Calu3 (cell line): ENCODE measurements around the gene OR5D14. TPM values are rescaled to one million over a fixed set of nuclear protein-coding genes. Genes with fewer than 3 reads are reported as not detected.

Experiments
- BruUV-seq: library from RNA; stranded (reverse); fragments of 400-500 nt; replicated peaks from 2 replicates; lab custom pipeline; 2021; lab: Mats Ljungman, UMichigan
- CTCF ChIA-PET: fragments of 300-600 bp; sonication (Branson Sonifier 250); formaldehyde crosslinking; loops from one replicate; lab custom pipeline; 2022; ENCODE audit warnings: antibody characterized with exemption; lab: Charles Lee
- DNase-seq: peaks from one replicate; pipeline ENCODE4 v3.0.0; 2022
- H3K27ac Mint-ChIP-seq: one replicate; pipeline ENCODE4 v1.8.0; 2022; ENCODE audit warnings: mixed read lengths; ENCODE audit not compliant: unreplicated experiment
- H3K27me3 Mint-ChIP-seq: one replicate; pipeline ENCODE4 v1.8.0; 2022; ENCODE audit warnings: mixed read lengths; ENCODE audit not compliant: unreplicated experiment
- H3K36me3 Mint-ChIP-seq: one replicate; pipeline ENCODE4 v1.8.0; 2022; ENCODE audit warnings: mild to moderate bottlenecking, moderate library complexity, mixed read lengths; ENCODE audit not compliant: insufficient read depth, unreplicated experiment
- H3K4me1 Mint-ChIP-seq: one replicate; pipeline ENCODE4 v1.8.0; 2022; ENCODE audit warnings: mild to moderate bottlenecking, low read depth, mixed read lengths; ENCODE audit not compliant: unreplicated experiment
- H3K4me3 Mint-ChIP-seq: one replicate; pipeline ENCODE4 v1.8.0; 2022; ENCODE audit warnings: mild to moderate bottlenecking, low read depth, moderate library complexity, mixed read lengths; ENCODE audit not compliant: unreplicated experiment
- H3K9me3 Mint-ChIP-seq: one replicate; pipeline ENCODE4 v1.8.0; 2022; ENCODE audit warnings: low read depth, mixed read lengths; ENCODE audit not compliant: unreplicated experiment
- CTCF ChIP-seq: fragments of 200-600 bp; IDR thresholded peaks from one replicate; pipeline ENCODE4 v1.8.0; 2022; ENCODE audit warnings: antibody characterized with exemption; ENCODE audit not compliant: unreplicated experiment
- intact Hi-C: fragments of 100-400 bp; cut with micrococcal nuclease; formaldehyde crosslinking; loops from one replicate; pipeline ENCODE4 v1.10.0; 2022; ENCODE audit not compliant: unreplicated experiment
- total RNA-seq: library from RNA; stranded (reverse); gene quantifications from 2 replicates; pipeline ENCODE4 v1.2.3, GENCODE V29; 2022

OR5D14 gene
- total RNA-seq, 1 experiment from 2014 or later, result not detected

- intact Hi-C loops, result no loop called here
- TF ChIP-seq CTCF, result no peak
- Mint-ChIP-seq H3K36me3 (no peaks in the 10 kb centered on the region), H3K9me3 (peaks cover 9% of the 10 kb centered on the region), H3K4me3 (no peak overlapping the region), H3K27me3 (no peaks in the 10 kb centered on the region), H3K4me1 (no peaks in the 10 kb centered on the region), H3K27ac (no peak overlapping the region)
- no TSS peak for BruUV-seq
- DNase-seq, result no peak
- CTCF ChIA-PET, result no interaction called here
Measured at GRCh38 chr11:55806248-55806647, 10.9 kb downstream of the OR5D14 start.

- CTCF ChIA-PET, result no interaction called here
- H3K9me3 Mint-ChIP-seq, result peaks cover 21% of the 10 kb centered on the region
- no peaks in the 10 kb centered on the region for H3K4me1 Mint-ChIP-seq
- intact Hi-C loops, result no loop called here
- no peak within 1 kb of the TSS for H3K27ac Mint-ChIP-seq
- no peak for TF ChIP-seq CTCF
- DNase-seq, result no peak
- H3K27me3 Mint-ChIP-seq, result no peaks in the 10 kb centered on the region
- H3K4me3 Mint-ChIP-seq, result no peak within 1 kb of the TSS
- H3K36me3 Mint-ChIP-seq, result no peaks in the 10 kb centered on the region
- no TSS peak for BruUV-seq
Measured at GRCh38 chr11:55811067-55811466, 15.7 kb downstream of the OR5D14 start, which contains the start of gene OR5L1. OR5L1 (plus strand) TSS chr11:55811367; CDS start chr11:55811467, 100 bp downstream.

GRCh38 chr11:55819330-55819729 lies 24.0 kb downstream of the OR5D14 start, which contains the start of gene OR5D18:
OR5D18 (plus strand) TSS chr11:55819630; CDS start chr11:55819630, 0 bp downstream.
- Mint-ChIP-seq H3K4me1 (no peaks in the 10 kb centered on the region), H3K27ac (no peak within 1 kb of the TSS), H3K27me3 (no peaks in the 10 kb centered on the region), H3K36me3 (no peaks in the 10 kb centered on the region), H3K9me3 (peaks cover 22% of the 10 kb centered on the region), H3K4me3 (no peak within 1 kb of the TSS)
- CTCF ChIA-PET, result no interaction called here
- no TSS peak for BruUV-seq
- intact Hi-C loops, result no loop called here
- TF ChIP-seq CTCF, result no peak
- DNase-seq, result no peak

GRCh38 chr11:55826919-55827318 lies 31.6 kb downstream of the OR5D14 start, which contains the start of gene OR5L2:
OR5L2 (plus strand) TSS chr11:55827219; CDS start chr11:55827219, 0 bp downstream.
- Mint-ChIP-seq H3K36me3 (no peaks in the 10 kb centered on the region), H3K27me3 (no peaks in the 10 kb centered on the region), H3K9me3 (peaks cover 8% of the 10 kb centered on the region)

More at GRCh38 chr11:55826919-55827318, 31.6 kb downstream of the OR5D14 start, which contains the start of gene OR5L2:
- Mint-ChIP-seq H3K4me1 (no peaks in the 10 kb centered on the region), H3K4me3 (no peak within 1 kb of the TSS), H3K27ac (no peak within 1 kb of the TSS)
- TF ChIP-seq CTCF, result no peak
- no TSS peak for BruUV-seq
- intact Hi-C loops, result no loop called here
- CTCF ChIA-PET, result interaction anchor here (0.7 kb wide), 1 partner anchor 745 kb away, joined by 3 read pairs; no protein-coding TSS in a partner anchor
- no peak for DNase-seq
